K562 (cell line): ENCODE measurements around the gene JKAMP. TPM values are rescaled to one million over a fixed set of nuclear protein-coding genes. Genes with fewer than 3 reads are reported as not detected.

Experiments
- ATAC-seq: fragments of 200-7000 bp; cut with Tn5 transposase; 3 replicates; pipeline ENCODE4 v1.9.1; 2020; ENCODE audit warnings: moderate library complexity
- BruUV-seq: library from RNA; stranded (reverse); fragments of 400-500 nt; replicated peaks from 2 replicates; lab custom pipeline; 2021; lab: Mats Ljungman, UMichigan
- CTCF ChIA-PET: fragments of 300-600 bp; formaldehyde crosslinking; extraction: SDS; loops from one replicate; lab custom pipeline; 2021; ENCODE audit warnings: low intra/inter-chr PET ratio; lab: Yijun Ruan, JAX
- POLR2A ChIA-PET: fragments of 300-600, 350-650 bp; sonication (Branson Sonifier 250); formaldehyde crosslinking; extraction: SDS; loops from one replicate; lab custom pipeline; 2021; ENCODE audit warnings: antibody characterized with exemption, inconsistent platforms; lab: Yijun Ruan, JAX
- DNase-seq, 4 experiments: peaks; one replicate each; pipeline versions ENCODE4 v3.0.0 to v3.0.0-alpha.2; 2011 to 2018; ENCODE audit warnings: low spot score in 3 of 4, mixed read lengths in 3 of 4; ENCODE audit errors: extremely low read depth in 1 of 4
- FAIRE-seq: peaks from 2 replicates; lab custom pipeline; 2011; peaks lifted over from hg19 to GRCh38; lab: Jason Lieb, UNC
- H2AFZ ChIP-seq: 2 replicates; pipeline ENCODE4 v1.6.0; 2011; ENCODE audit warnings: low read depth, low read length, control low read depth, inconsistent platforms
- H3K27ac ChIP-seq: fragments of 200-600 bp; 3 replicates; pipeline ENCODE4 v1.8.0; 2011; ENCODE audit warnings: low read depth, mild to moderate bottlenecking, control low read depth, inconsistent platforms, low read length, moderate library complexity, mixed read lengths; ENCODE audit errors: extremely low read depth
- H3K27me3 ChIP-seq, 2 experiments: fragments of 300-600 bp in 1 of 2; 2 replicates in 1 of 2; 3 replicates in 1 of 2; pipeline versions ENCODE4 v1.6.0 to v1.8.0; 2011; ENCODE audit warnings: inconsistent platforms in 2 of 2, low read length in 2 of 2, mild to moderate bottlenecking in 1 of 2, mixed read lengths in 1 of 2, moderate library complexity in 1 of 2; ENCODE audit not compliant: control insufficient read depth in 2 of 2, insufficient read depth in 2 of 2
- H3K36me3 ChIP-seq: fragments of 300-600 bp; 3 replicates; pipeline ENCODE4 v1.8.0; 2011; ENCODE audit warnings: mild to moderate bottlenecking, low read length, inconsistent platforms; ENCODE audit not compliant: control insufficient read depth, insufficient read depth
- H3K4me1 ChIP-seq, 2 experiments: fragments of 200-600 bp in 1 of 2; replicated peaks in 1 of 2; 2 replicates in 1 of 2; 3 replicates in 1 of 2; pipeline versions ENCODE4 v1.5.1 to v1.8.0; 2011; ENCODE audit warnings: inconsistent platforms in 2 of 2, low read length in 2 of 2, mild to moderate bottlenecking in 1 of 2, mixed read lengths in 1 of 2, moderate library complexity in 1 of 2; ENCODE audit not compliant: control insufficient read depth in 2 of 2, insufficient read depth in 2 of 2
- H3K4me2 ChIP-seq: 2 replicates; pipeline ENCODE4 v1.6.1; 2011; ENCODE audit warnings: low read length, control low read depth, inconsistent platforms, mixed read lengths; ENCODE audit not compliant: insufficient read depth
- H3K4me3 ChIP-seq: fragments of 200-600 bp; sonication (generic), shearing (Covaris generic); 2 replicates; pipeline ENCODE4 v1.5.1; 2016; ENCODE audit warnings: control low read depth, inconsistent platforms
- H3K79me2 ChIP-seq: fragments of 200-600 bp; 3 replicates; pipeline ENCODE4 v1.8.0; 2011; ENCODE audit warnings: low read length, inconsistent platforms; ENCODE audit not compliant: control insufficient read depth, insufficient read depth
- H3K9ac ChIP-seq, 2 experiments: 2 replicates each; pipeline versions ENCODE4 v1.6.0 to v1.6.1; 2011; ENCODE audit warnings: low read depth in 2 of 2, low read length in 2 of 2, control low read depth in 1 of 2, inconsistent platforms in 1 of 2, mild to moderate bottlenecking in 1 of 2, mixed read lengths in 1 of 2; ENCODE audit not compliant: insufficient read depth in 1 of 2
- H3K9me1 ChIP-seq: one replicate; pipeline ENCODE4 v1.6.0; 2011; ENCODE audit warnings: inconsistent platforms, mild to moderate bottlenecking, low read length, moderate library complexity; ENCODE audit not compliant: control insufficient read depth, insufficient read depth
- H3K9me3 ChIP-seq: replicated peaks from 2 replicates; pipeline ENCODE4 v1.5.1; 2011; ENCODE audit warnings: low read depth, low read length, inconsistent platforms; ENCODE audit not compliant: control insufficient read depth, insufficient read depth
- H4K20me1 ChIP-seq: replicated peaks from 2 replicates; pipeline ENCODE4 v1.6.1; 2011; ENCODE audit warnings: low read length, inconsistent platforms, mixed read lengths; ENCODE audit not compliant: control insufficient read depth, insufficient read depth
- BCL6 ChIP-seq: fragments of 250-450 bp; sonication (Bioruptor Pico); IDR thresholded peaks from 2 replicates; pipeline ENCODE4 v1.4.0; 2020
- CXXC5 ChIP-seq: fragments of 250-450 bp; sonication (Bioruptor Pico); IDR thresholded peaks from 2 replicates; pipeline ENCODE4 v1.8.0; 2022; ENCODE audit warnings: inconsistent platforms, mild to moderate bottlenecking, moderate library complexity
- HDAC2 ChIP-seq: fragments of 450-650 bp; IDR thresholded peaks from 2 replicates; pipeline ENCODE4 v1.6.1; 2016; ENCODE audit warnings: mild to moderate bottlenecking
- ILK ChIP-seq: fragments of 450-650 bp; IDR thresholded peaks from 2 replicates; pipeline ENCODE4 v1.6.1; 2016; ENCODE audit warnings: missing genetic modification characterization, low read depth, mild to moderate bottlenecking, missing compliant biosample characterization, moderate library complexity, borderline replicate concordance
- MAFF ChIP-seq: IDR thresholded peaks from 2 replicates; pipeline ENCODE4 v1.6.1; 2012; ENCODE audit warnings: low read length, improper control_type of control experiment
- NFIC ChIP-seq: fragments of 450-650 bp; IDR thresholded peaks from 2 replicates; pipeline ENCODE4 v1.6.1; 2017; ENCODE audit warnings: mild to moderate bottlenecking, inconsistent platforms
- NR3C1 ChIP-seq: sonication (generic); formaldehyde crosslinking; IDR thresholded peaks from 2 replicates; pipeline ENCODE4 v1.8.1; 2022; ENCODE audit warnings: missing genetic modification reagents
- PHF21A ChIP-seq: fragments of 450-650 bp; IDR thresholded peaks from 2 replicates; pipeline ENCODE4 v1.6.1; 2017; ENCODE audit warnings: low read depth, borderline replicate concordance
- STAG1 ChIP-seq: sonication (generic); formaldehyde crosslinking; IDR thresholded peaks from 2 replicates; pipeline ENCODE4 v1.5.0; 2020; ENCODE audit warnings: missing genetic modification reagents, borderline replicate concordance
- TAF9B ChIP-seq: fragments of 450-650 bp; IDR thresholded peaks from 2 replicates; pipeline ENCODE4 v1.6.1; 2018; ENCODE audit warnings: mild to moderate bottlenecking; ENCODE audit not compliant: partially characterized antibody
- ZNF41 ChIP-seq: fragments of 250-450 bp; sonication (Bioruptor Pico); conservative IDR thresholded peaks from 2 replicates; pipeline ENCODE4 v1.4.0; 2020; ENCODE audit warnings: mild to moderate bottlenecking
- ZNF445 ChIP-seq: fragments of 250-450 bp; sonication (Bioruptor Pico); IDR thresholded peaks from 2 replicates; pipeline ENCODE4 v1.4.0; 2020; ENCODE audit warnings: low read depth, mild to moderate bottlenecking, moderate library complexity
- WGBS: fragments of 100-300 bp; shearing (Covaris generic); methylation state at CpG from one replicate; pipeline ENCODE4 v1.1.6; 2016; ENCODE audit warnings: low coverage, mixed read lengths; ENCODE audit not compliant: insufficient coverage; ENCODE audit errors: missing lambda C conversion rate; 5-methylcytosine and 5-hydroxymethylcytosine counted together
- in situ Hi-C: fragments of 300-500 bp; cut with MboI; formaldehyde crosslinking; loops from 4 replicates; pipeline ENCODE4 v1.15.0; 2018; ENCODE audit warnings: inconsistent platforms, mixed read lengths
- intact Hi-C: fragments of 100-400 bp; cut with micrococcal nuclease; formaldehyde crosslinking; loops from 2 replicates; pipeline ENCODE4 v1.14.2; 2022
- polyA plus RNA-seq, 8 experiments: library from polyadenylated mRNA; depleted of rRNA in 4 of 8; stranded (reverse) in 5 of 8; unstranded in 3 of 8; fragments of >200 nt; fragmentation: Nextera tagmentation in 2 of 8; fragmentation: Illumina TruSeq in 1 of 8; extraction: Ambion mirVana in 2 of 8; extraction: Trizol in 1 of 8; gene quantifications; 2 replicates each; pipeline versions ENCODE4 v1.2.1 to v1.2.3, GENCODE V29; 2011 to 2014; ENCODE audit warnings: inconsistent platforms in 1 of 8, missing spikeins in 1 of 8
- total RNA-seq, 7 experiments: library from RNA; depleted of rRNA in 6 of 7; stranded (reverse); fragments of >200 nt in 6 of 7; fragmentation: Illumina TruSeq in 2 of 7; extraction: Trizol in 2 of 7; gene quantifications; 2 replicates each; pipeline versions ENCODE4 v1.2.1 to v1.2.3, GENCODE V29; 2011 to 2021; ENCODE audit warnings: low replicate concordance in 1 of 7
- TF ChIP-seq, protein P1 (sequence below): fragments of 450-650 bp; formaldehyde crosslinking; IDR thresholded peaks from 2 replicates; pipeline ENCODE4 v1.4.0; 2020; ENCODE audit warnings: mild to moderate bottlenecking, moderate library complexity
- TF ChIP-seq, protein P2 (sequence below): sonication (generic); formaldehyde crosslinking; IDR thresholded peaks from 2 replicates; pipeline ENCODE4 v1.8.0; 2022; ENCODE audit warnings: missing genetic modification reagents, mild to moderate bottlenecking, borderline replicate concordance
- TF ChIP-seq, protein P3 (sequence below): sonication (generic); formaldehyde crosslinking; IDR thresholded peaks from 2 replicates; pipeline ENCODE4 v1.8.0; 2022; ENCODE audit warnings: mild to moderate bottlenecking, missing genetic modification reagents

The JKAMP gene
- total and polyA plus RNA-seq, 9 of the 15 experiments (the other 6 are each of a cell fraction or from before 2014, with no cell fraction given): 19.3 to 119 (median 33.8) TPM

DNA sequence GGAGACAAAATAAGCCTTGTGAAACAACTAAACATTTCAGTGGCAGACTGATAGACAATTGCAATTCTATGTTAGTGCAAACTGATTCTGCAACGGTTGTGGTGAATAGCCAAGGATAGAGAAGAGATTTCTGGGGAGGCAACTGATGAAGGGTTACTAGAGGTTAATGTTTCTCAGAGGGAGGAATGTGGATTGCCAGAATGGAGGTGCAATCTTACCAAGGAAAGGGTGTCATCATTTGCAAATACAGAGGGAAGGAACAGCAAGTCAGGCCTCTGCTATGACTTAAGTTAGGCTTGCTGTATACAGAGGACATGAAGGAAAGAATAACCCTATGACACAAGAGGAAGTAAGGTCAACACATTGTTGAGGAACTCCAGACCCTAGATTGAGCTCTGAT is 56.5 kb downstream of the JKAMP start (continued):
- TF ChIP-seq, protein P1, sequence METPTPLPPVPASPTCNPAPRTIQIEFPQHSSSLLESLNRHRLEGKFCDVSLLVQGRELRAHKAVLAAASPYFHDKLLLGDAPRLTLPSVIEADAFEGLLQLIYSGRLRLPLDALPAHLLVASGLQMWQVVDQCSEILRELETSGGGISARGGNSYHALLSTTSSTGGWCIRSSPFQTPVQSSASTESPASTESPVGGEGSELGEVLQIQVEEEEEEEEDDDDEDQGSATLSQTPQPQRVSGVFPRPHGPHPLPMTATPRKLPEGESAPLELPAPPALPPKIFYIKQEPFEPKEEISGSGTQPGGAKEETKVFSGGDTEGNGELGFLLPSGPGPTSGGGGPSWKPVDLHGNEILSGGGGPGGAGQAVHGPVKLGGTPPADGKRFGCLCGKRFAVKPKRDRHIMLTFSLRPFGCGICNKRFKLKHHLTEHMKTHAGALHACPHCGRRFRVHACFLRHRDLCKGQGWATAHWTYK: no peak
- TF ChIP-seq, protein P2, sequence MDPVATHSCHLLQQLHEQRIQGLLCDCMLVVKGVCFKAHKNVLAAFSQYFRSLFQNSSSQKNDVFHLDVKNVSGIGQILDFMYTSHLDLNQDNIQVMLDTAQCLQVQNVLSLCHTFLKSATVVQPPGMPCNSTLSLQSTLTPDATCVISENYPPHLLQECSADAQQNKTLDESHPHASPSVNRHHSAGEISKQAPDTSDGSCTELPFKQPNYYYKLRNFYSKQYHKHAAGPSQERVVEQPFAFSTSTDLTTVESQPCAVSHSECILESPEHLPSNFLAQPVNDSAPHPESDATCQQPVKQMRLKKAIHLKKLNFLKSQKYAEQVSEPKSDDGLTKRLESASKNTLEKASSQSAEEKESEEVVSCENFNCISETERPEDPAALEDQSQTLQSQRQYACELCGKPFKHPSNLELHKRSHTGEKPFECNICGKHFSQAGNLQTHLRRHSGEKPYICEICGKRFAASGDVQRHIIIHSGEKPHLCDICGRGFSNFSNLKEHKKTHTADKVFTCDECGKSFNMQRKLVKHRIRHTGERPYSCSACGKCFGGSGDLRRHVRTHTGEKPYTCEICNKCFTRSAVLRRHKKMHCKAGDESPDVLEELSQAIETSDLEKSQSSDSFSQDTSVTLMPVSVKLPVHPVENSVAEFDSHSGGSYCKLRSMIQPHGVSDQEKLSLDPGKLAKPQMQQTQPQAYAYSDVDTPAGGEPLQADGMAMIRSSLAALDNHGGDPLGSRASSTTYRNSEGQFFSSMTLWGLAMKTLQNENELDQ (CRISPR knock-in tag): no peak
- TF ChIP-seq STAG1 (no peak), HDAC2 (no peak), MAFF (no peak), TAF9B (no peak)

DNA sequence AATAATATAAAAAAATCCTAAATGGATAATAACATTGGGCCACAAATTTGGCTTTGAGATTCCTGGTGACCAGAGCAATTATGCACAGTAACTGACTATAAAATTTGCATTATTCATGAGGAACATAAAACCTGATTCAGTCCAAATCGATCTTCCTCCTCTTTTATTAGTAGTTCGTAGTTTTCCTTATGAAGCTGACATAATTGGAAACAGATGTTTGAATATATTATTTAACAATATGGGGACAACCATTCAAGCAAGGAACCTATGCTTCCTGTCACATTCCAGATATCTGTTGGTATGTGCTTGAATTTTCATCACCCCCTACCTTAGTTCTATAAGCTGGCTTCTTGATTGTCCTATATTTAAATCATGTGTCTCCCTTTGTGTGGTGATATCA is 57.4 kb downstream of the JKAMP start:
- WGBS: 0% methylated on average over 2 of the region's 2 CpGs
- in situ Hi-C loops (no loop called here), intact Hi-C loops (no loop called here)
- H3K79me2 ChIP-seq: no peaks in the 10 kb centered on the region
- H3K9ac ChIP-seq: no peak overlapping the region
- DNase-seq (no peak), FAIRE-seq (no peak), ATAC-seq (no peak)
- no peaks in the 10 kb centered on the region for H3K4me1 ChIP-seq
- H2AFZ ChIP-seq: no peak overlapping the region
- ChIA-PET CTCF (no interaction called here), POLR2A (no interaction called here)
- no TSS peak for BruUV-seq
- H3K27ac ChIP-seq: no peak overlapping the region
- no peaks in the 10 kb centered on the region for H3K36me3 ChIP-seq
- H3K4me3 ChIP-seq: no peak overlapping the region
- H3K4me2 ChIP-seq: no peak overlapping the region
- no peaks in the 10 kb centered on the region for H3K9me3 ChIP-seq
- no peaks in the 10 kb centered on the region for H3K27me3 ChIP-seq
- H4K20me1 ChIP-seq: no peaks in the 10 kb centered on the region
- no peaks in the 10 kb centered on the region for H3K9me1 ChIP-seq
- TF ChIP-seq PHF21A (no peak), ZNF445 (CRISPR knock-in tag) (no peak), NR3C1 (CRISPR knock-in tag) (no peak), ILK (tag) (no peak), BCL6 (CRISPR knock-in tag) (no peak), CXXC5 (CRISPR knock-in tag) (no peak), NFIC (no peak), ZNF41 (CRISPR knock-in tag) (no peak)
- TF ChIP-seq, protein P3, sequence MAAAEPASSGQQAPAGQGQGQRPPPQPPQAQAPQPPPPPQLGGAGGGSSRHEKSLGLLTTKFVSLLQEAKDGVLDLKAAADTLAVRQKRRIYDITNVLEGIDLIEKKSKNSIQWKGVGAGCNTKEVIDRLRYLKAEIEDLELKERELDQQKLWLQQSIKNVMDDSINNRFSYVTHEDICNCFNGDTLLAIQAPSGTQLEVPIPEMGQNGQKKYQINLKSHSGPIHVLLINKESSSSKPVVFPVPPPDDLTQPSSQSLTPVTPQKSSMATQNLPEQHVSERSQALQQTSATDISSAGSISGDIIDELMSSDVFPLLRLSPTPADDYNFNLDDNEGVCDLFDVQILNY: no peak
